ENCODE results near the gene RAX.
A peak's percentile ranks its signal among the peaks of the same experiment; 100 is the strongest.
"Not testable (repeated sequence)": the region's sequence is repeated elsewhere in the genome, so short reads cannot be mapped to it uniquely, and the experiment has no call there.

The RAX gene

GRCh38 chr18:59272221-59272888 lies 899 bp downstream of the RAX start:
- no peak for DNase-seq (ENCODE audit: low read depth)

- no peak for DNase-seq (ENCODE audit: low read depth)
These were observed 1.5 kb downstream of the RAX start for GRCh38 chr18:59271606-59272220.

- no peak for DNase-seq (ENCODE audit: low read depth)
These were observed 2.5 kb downstream of the RAX start for GRCh38 chr18:59270689-59271257.

- DNase-seq (ENCODE audit: low read depth), result no peak
These were observed 3.6 kb downstream of the RAX start for GRCh38 chr18:59269563-59270119.

- DNase-seq (ENCODE audit: low read depth), result no peak
These were observed 4.3 kb downstream of the RAX start for GRCh38 chr18:59268721-59269562.

GRCh38 chr18:59268127-59268720 lies 5.0 kb downstream of the RAX start:
- no peak for DNase-seq (ENCODE audit: low read depth)

GRCh38 chr18:59267503-59268126 lies 5.6 kb downstream of the RAX start:
- DNase-seq (ENCODE audit: low read depth), result no peak

GRCh38 chr18:59266886-59267502 lies 6.3 kb downstream of the RAX start:
- DNase-seq (ENCODE audit: low read depth), result no peak

GRCh38 chr18:59266459-59266858 lies 6.8 kb downstream of the RAX start:
- DNase-seq (ENCODE audit: low read depth), result no peak

GRCh38 chr18:59265974-59266369 lies 7.3 kb downstream of the RAX start:
- DNase-seq (ENCODE audit: low read depth), result no peak

- no peak for DNase-seq (ENCODE audit: low read depth)
These were observed 7.8 kb downstream of the RAX start for GRCh38 chr18:59265246-59265973.

GRCh38 chr18:59264651-59265245 lies 8.5 kb downstream of the RAX start:
- DNase-seq (ENCODE audit: low read depth), result no peak

GRCh38 chr18:59264121-59264571 lies 9.1 kb downstream of the RAX start:
- no peak for DNase-seq (ENCODE audit: low read depth)

GRCh38 chr18:59263661-59264060 lies 9.6 kb downstream of the RAX start:
- DNase-seq (ENCODE audit: low read depth), result no peak

- DNase-seq (ENCODE audit: low read depth), result not testable (repeated sequence)
These were observed 11.0 kb downstream of the RAX start for GRCh38 chr18:59262243-59262642.

- DNase-seq (ENCODE audit: low read depth), result not testable (repeated sequence)
These were observed 11.4 kb downstream of the RAX start for GRCh38 chr18:59261842-59262241.

- DNase-seq (ENCODE audit: low read depth), result not testable (repeated sequence)
These were observed 17.8 kb downstream of the RAX start for GRCh38 chr18:59255491-59255890.

- DNase-seq (ENCODE audit: low read depth), result peak; percentile 81
These were observed 24.0 kb downstream of the RAX start for GRCh38 chr18:59249199-59249774.

GRCh38 chr18:59246796-59247195 lies 26.5 kb downstream of the RAX start:
- no peak for DNase-seq (ENCODE audit: low read depth)
